Activated CD4-positive, alpha-beta T cell treated with anti-CD3 and anti-CD28 coated beads for 36 hours (primary cell): Measurements from ENCODE around the gene PBX4. TPM values are rescaled to one million over a fixed set of nuclear protein-coding genes. Genes with fewer than 3 reads are reported as not detected.
A peak's percentile ranks its signal among the peaks of the same experiment; 100 is the strongest.

ENCODE experiments used
- ATAC-seq: fragments of 200-7000 bp; cut with Tn5 transposase; one replicate; pipeline ENCODE4 v1.10.0; 2021; ENCODE audit warnings: mild to moderate bottlenecking, moderate library complexity
- CTCF ChIA-PET: fragments of 350-600 bp; sonication (Branson Sonifier 250); formaldehyde crosslinking; loops from one replicate; lab custom pipeline; 2021; ENCODE audit warnings: antibody characterized with exemption; lab: Charles Lee
- POLR2A ChIA-PET: fragments of 350-600 bp; sonication (Branson Sonifier 250); formaldehyde crosslinking; loops from one replicate; lab custom pipeline; 2021; ENCODE audit warnings: antibody characterized with exemption, inconsistent platforms; lab: Charles Lee
- DNase-seq: peaks from one replicate; pipeline ENCODE4 v3.0.0-alpha.2; 2020
- H3K27ac Mint-ChIP-seq: one replicate; pipeline ENCODE4 v1.8.0; 2021; ENCODE audit warnings: mixed read lengths
- H3K27me3 Mint-ChIP-seq: one replicate; pipeline ENCODE4 v1.8.0; 2021; ENCODE audit warnings: mixed read lengths
- H3K36me3 Mint-ChIP-seq: one replicate; pipeline ENCODE4 v1.8.0; 2021; ENCODE audit warnings: low read depth, mixed read lengths
- H3K4me1 Mint-ChIP-seq: one replicate; pipeline ENCODE4 v1.8.0; 2021; ENCODE audit warnings: mixed read lengths
- H3K4me3 Mint-ChIP-seq: one replicate; pipeline ENCODE4 v1.8.0; 2021; ENCODE audit warnings: mild to moderate bottlenecking, moderate library complexity, mixed read lengths
- H3K9me3 Mint-ChIP-seq: one replicate; pipeline ENCODE4 v1.8.0; 2021; ENCODE audit warnings: low read depth, mixed read lengths
- intact Hi-C, 2 experiments: fragments of 100-400 bp; cut with DNase I in 1 of 2; cut with micrococcal nuclease in 1 of 2; formaldehyde crosslinking; loops; one replicate each; pipeline versions ENCODE4 v1.14.2 to v1.15.1; 2022 to 2024; cut with DNase I, micrococcal nuclease
- total RNA-seq, 2 experiments: library from RNA; stranded (reverse); gene quantifications; one replicate each; pipeline ENCODE4 v1.2.3, GENCODE V29; 2021

Gene PBX4
- total RNA-seq, 2 experiments from 2014 or later: 19.4 to 21.2 TPM

- H3K36me3 Mint-ChIP-seq: peaks cover 31% of the 10 kb centered on the region
- DNase-seq (no peak), ATAC-seq (no peak)
- no peak overlapping the region for H3K27ac Mint-ChIP-seq
- POLR2A ChIA-PET: no interaction called here
- no peaks in the 10 kb centered on the region for H3K9me3 Mint-ChIP-seq
- no peaks in the 10 kb centered on the region for H3K27me3 Mint-ChIP-seq
- H3K4me3 Mint-ChIP-seq: no peak overlapping the region
- peaks cover 22% of the 10 kb centered on the region for H3K4me1 Mint-ChIP-seq
- CTCF ChIA-PET: interaction anchor here (1.2 kb wide), 1 partner anchor 8 kb away, joined by 5 read pairs; no protein-coding TSS in a partner anchor
- intact Hi-C loops: no loop called here
Observed at GRCh38 chr19:19524053-19524452, 94.4 kb downstream of the PBX4 start.

DNA sequence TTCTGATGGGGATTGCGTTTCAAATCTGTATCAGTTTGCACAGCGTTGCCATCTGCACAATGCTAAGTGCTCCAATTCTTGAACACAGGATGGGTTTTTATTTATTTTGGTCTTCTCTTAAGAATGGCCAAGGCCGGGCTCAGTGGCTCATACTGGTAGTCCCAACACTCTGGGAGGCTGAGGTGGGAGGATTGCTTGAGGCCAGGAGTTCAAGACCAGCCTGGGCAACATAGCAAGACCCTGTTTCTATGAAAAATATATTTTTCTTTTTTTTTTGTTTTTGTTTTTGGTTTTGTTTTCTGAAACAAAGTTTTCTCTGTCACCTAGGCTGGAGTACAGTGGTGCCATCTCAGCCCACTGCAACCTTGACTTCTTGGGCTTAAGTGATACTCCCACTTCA is 95.3 kb downstream of the PBX4 start:
- Mint-ChIP-seq H3K4me3 (no peak overlapping the region), H3K36me3 (peaks cover 32% of the 10 kb centered on the region), H3K9me3 (no peaks in the 10 kb centered on the region), H3K27ac (peak overlapping the region; percentile 37), H3K4me1 (peaks cover 23% of the 10 kb centered on the region), H3K27me3 (no peaks in the 10 kb centered on the region)
- ChIA-PET CTCF (interaction anchor here (1.2 kb wide), 1 partner anchor 9 kb away, joined by 5 read pairs; no protein-coding TSS in a partner anchor), POLR2A (no interaction called here)
- DNase-seq: no peak
- ATAC-seq: no peak
- intact Hi-C loops: no loop called here

DNA sequence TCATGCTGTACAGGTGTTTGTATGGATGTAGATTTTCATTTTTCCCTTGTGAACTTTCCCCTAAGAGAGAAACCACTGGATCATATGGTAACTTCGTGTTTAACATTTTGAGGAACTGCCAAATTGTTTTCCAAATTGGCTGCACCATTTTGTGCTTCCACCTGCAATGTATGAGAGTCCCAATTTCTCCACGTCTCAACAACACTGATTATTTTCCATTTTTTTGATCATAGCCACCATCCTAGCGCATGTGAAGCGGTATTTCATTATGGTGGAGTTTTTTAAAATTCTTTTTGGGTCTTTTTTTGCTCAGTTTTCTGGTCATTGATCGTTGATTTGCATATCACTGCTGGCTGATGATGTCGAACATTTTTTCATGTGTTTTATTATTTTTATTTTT is 97.5 kb downstream of the PBX4 start:
- Mint-ChIP-seq H3K4me3 (no peak overlapping the region), H3K36me3 (peaks cover 27% of the 10 kb centered on the region), H3K4me1 (peaks cover 34% of the 10 kb centered on the region), H3K9me3 (no peaks in the 10 kb centered on the region), H3K27me3 (no peaks in the 10 kb centered on the region), H3K27ac (no peak overlapping the region)
- POLR2A ChIA-PET: no interaction called here
- intact Hi-C loops: no loop called here
- CTCF ChIA-PET: interaction anchor here (1.7 kb wide), 1 partner anchor 11 kb away, joined by 7 read pairs; no protein-coding TSS in a partner anchor
- DNase-seq: no peak
- ATAC-seq: no peak

- POLR2A ChIA-PET: interaction anchor here (0.7 to 1.6 kb wide), 2 partner anchors 24 to 131 kb away, joined by 4 read pairs; no protein-coding TSS in a partner anchor
- H3K4me1 Mint-ChIP-seq: peaks cover 27% of the 10 kb centered on the region
- peak overlapping the region; percentile 83 for H3K4me3 Mint-ChIP-seq
- no peaks in the 10 kb centered on the region for H3K27me3 Mint-ChIP-seq
- no peak for ATAC-seq
- peaks cover 22% of the 10 kb centered on the region for H3K36me3 Mint-ChIP-seq
- peak overlapping the region; percentile 92 for H3K27ac Mint-ChIP-seq
- intact Hi-C loops: loop anchor here in 1 of 2 experiments (2.0 kb wide), 1 partner anchor 216 kb away; the partner anchor contains the start of gene ZNF14
- no peaks in the 10 kb centered on the region for H3K9me3 Mint-ChIP-seq
- CTCF ChIA-PET: no interaction called here
- DNase-seq: no peak
Observed at GRCh38 chr19:19517235-19517619, 101.3 kb downstream of the PBX4 start.

GRCh38 chr19:19515642-19516519 is 102.6 kb downstream of the PBX4 start, which contains the start of gene NDUFA13:
Gene NDUFA13, plus strand, starts transcription at chr19:19516225. Its CDS starts 14 bp downstream, at chr19:19516239.
- Mint-ChIP-seq H3K4me1 (peaks cover 25% of the 10 kb centered on the region), H3K4me3 (peak within 1 kb of the TSS; percentile 83), H3K9me3 (no peaks in the 10 kb centered on the region), H3K27ac (peak within 1 kb of the TSS; percentile 92), H3K27me3 (no peaks in the 10 kb centered on the region), H3K36me3 (peaks cover 20% of the 10 kb centered on the region)
- ChIA-PET CTCF (interaction anchor here (0.6 to 2.2 kb wide), 8 partner anchors 16 to 366 kb away, joined by 3 to 7 read pairs (median 4); no protein-coding TSS in a partner anchor), POLR2A (interaction anchor here (0.6 to 1.7 kb wide), 6 partner anchors 12 to 232 kb away, joined by 3 to 7 read pairs (median 4); partner anchors contain the start of gene YJEFN3)
- intact Hi-C loops: loop anchor here in 1 of 2 experiments (1.0 to 2.0 kb wide), 8 partner anchors 25 to 453 kb away; partner anchors contain the start of genes ATP13A1, BORCS8, GMIP and MAU2
- ATAC-seq: peak; percentile 94
- peak; percentile 95 for DNase-seq

- Mint-ChIP-seq H3K4me1 (peaks cover 19% of the 10 kb centered on the region), H3K27me3 (no peaks in the 10 kb centered on the region), H3K9me3 (no peaks in the 10 kb centered on the region), H3K4me3 (peak within 1 kb of the TSS; percentile 83), H3K27ac (peak within 1 kb of the TSS; percentile 92), H3K36me3 (peaks cover 13% of the 10 kb centered on the region)
- ChIA-PET POLR2A (interaction anchor here (1.0 to 1.7 kb wide), 3 partner anchors 13 to 27 kb away, joined by 3 to 7 read pairs (median 4); partner anchors contain the start of gene YJEFN3), CTCF (interaction anchor here (0.6 to 2.2 kb wide), 6 partner anchors 17 to 365 kb away, joined by 3 to 7 read pairs (median 4); no protein-coding TSS in a partner anchor)
- intact Hi-C loops: no loop called here
- ATAC-seq (no peak), DNase-seq (no peak)
Observed at GRCh38 chr19:19514881-19515641, 103.4 kb downstream of the PBX4 start, which contains the start of gene TSSK6. Gene TSSK6, minus strand, starts transcription at chr19:19515548. Its CDS starts 121 bp downstream, at chr19:19515427.

DNA sequence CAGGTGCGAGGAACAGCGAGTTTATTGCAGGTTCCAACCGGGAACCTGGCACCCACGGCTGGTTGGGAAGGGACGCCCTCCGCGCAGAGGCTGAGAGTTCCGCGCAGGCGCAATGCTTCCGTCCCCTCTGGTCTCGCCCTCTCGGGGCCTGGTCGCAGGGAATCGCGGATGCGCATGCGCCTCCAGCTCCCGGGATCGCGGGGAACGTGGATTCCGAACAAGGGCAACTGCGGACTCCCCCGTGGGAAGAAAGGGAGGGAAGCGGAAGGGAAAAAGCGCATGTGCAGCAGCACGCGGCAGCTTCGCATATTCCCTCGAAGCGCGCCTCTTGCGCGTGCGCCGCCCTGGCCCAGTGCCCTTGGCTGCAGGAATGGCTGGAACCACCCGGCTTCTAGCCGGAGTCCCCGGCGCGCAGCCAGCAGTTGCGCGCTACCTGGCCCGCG is 104.3 kb downstream of the PBX4 start:
- H3K9me3 Mint-ChIP-seq: no peaks in the 10 kb centered on the region
- ChIA-PET POLR2A (interaction anchor here (0.6 to 1.1 kb wide), 2 partner anchors 63 to 129 kb away, joined by 3 read pairs; no protein-coding TSS in a partner anchor), CTCF (interaction anchor here (0.7 to 3.5 kb wide), 2 partner anchors 24 to 638 kb away, joined by 4 to 11 read pairs; no protein-coding TSS in a partner anchor)
- DNase-seq (no peak), ATAC-seq (no peak)
- H3K4me1 Mint-ChIP-seq: peaks cover 15% of the 10 kb centered on the region
- no peak overlapping the region for H3K27ac Mint-ChIP-seq
- intact Hi-C loops: no loop called here
- H3K27me3 Mint-ChIP-seq: no peaks in the 10 kb centered on the region
- H3K36me3 Mint-ChIP-seq: peaks cover 5% of the 10 kb centered on the region
- H3K4me3 Mint-ChIP-seq: peak overlapping the region; percentile 21

DNA sequence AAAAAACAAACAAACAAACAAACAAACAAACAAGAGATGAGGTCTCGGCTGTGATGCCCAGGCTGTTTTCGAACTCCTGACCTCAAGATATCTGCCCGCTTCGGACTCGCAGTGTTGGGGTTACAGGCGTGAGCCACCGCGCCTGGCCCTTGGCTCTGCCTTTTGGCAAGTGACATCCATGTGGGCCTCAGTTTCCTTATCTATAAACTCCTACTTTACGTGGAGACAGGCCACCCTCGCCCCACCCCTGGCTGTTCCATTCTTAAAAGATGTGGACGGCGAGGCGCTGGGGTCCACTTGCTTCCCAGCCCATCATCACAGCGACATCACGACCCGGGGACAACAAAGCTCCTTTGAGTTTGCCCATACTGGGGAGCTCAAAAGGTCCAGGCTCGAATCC is 104.8 kb downstream of the PBX4 start:
- intact Hi-C loops: no loop called here
- POLR2A ChIA-PET: interaction anchor here (0.6 to 1.1 kb wide), 3 partner anchors 62 to 191 kb away, joined by 3 to 4 read pairs (median 3); no protein-coding TSS in a partner anchor
- peaks cover 12% of the 10 kb centered on the region for H3K4me1 Mint-ChIP-seq
- no peak overlapping the region for H3K27ac Mint-ChIP-seq
- CTCF ChIA-PET: interaction anchor here (0.7 to 3.5 kb wide), 2 partner anchors 23 to 638 kb away, joined by 4 to 11 read pairs; no protein-coding TSS in a partner anchor
- H3K9me3 Mint-ChIP-seq: no peaks in the 10 kb centered on the region
- no peak for ATAC-seq
- no peaks in the 10 kb centered on the region for H3K27me3 Mint-ChIP-seq
- DNase-seq: no peak
- H3K36me3 Mint-ChIP-seq: peaks cover 3% of the 10 kb centered on the region
- no peak overlapping the region for H3K4me3 Mint-ChIP-seq
